ENCODE data around the gene IL3RA.
"Not testable (repeated sequence)": the region's sequence is repeated elsewhere in the genome, so short reads cannot be mapped to it uniquely, and the experiment has no call there.

IL3RA gene

DNA sequence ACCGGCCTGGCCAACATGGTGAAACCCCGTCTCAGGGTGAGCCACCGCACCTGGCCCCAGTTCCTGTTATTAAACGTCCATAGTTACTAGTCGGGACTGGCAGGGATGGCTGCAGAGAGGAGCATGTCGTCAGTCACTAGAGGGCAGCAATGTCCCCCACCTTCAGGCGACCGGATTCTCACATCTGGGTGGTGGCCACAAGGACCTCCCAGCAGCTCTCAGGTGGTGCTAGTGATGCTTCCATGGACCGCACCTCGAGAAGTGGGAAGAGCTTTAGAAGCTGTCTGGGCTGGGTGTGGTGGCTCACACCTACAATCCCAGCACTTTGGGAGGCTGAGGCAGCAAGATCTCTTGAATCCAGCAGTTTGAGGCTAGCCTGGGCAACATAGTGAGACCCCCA lies 13.3 kb upstream of the IL3RA start:
- peak; percentile 75 for TF ChIP-seq CTCF (IDR thresholded peaks at IDR 0.05; ENCODE audit: insufficient read depth, low read length, poor library complexity, severe bottlenecking)
- peak; percentile 75 for DNase-seq (ENCODE audit: extremely low read depth, insufficient read length)
- H3K36me3 ChIP-seq (ENCODE audit: control insufficient read depth, insufficient read depth, low read length), result no peaks in the 10 kb centered on the region

GRCh38 chrX:1325515-1326116 lies 11.0 kb upstream of the IL3RA start:
- H3K4me3 ChIP-seq (replicated peaks; ENCODE audit: low read depth, low read length), result no peak overlapping the region
- peak; percentile 59 for DNase-seq (ENCODE audit: extremely low read depth, insufficient read length)
- no peaks in the 10 kb centered on the region for H3K36me3 ChIP-seq (ENCODE audit: control insufficient read depth, insufficient read depth, low read length)
- TF ChIP-seq CTCF (IDR thresholded peaks at IDR 0.05; ENCODE audit: insufficient read depth, low read length, poor library complexity, severe bottlenecking), result no peak
- no peaks in the 10 kb centered on the region for H3K27me3 ChIP-seq (replicated peaks; ENCODE audit: control insufficient read depth, insufficient read depth, low read length)

More for the DNA sequence above, 13.3 kb upstream of the IL3RA start:
- H3K4me3 ChIP-seq (replicated peaks; ENCODE audit: low read depth, low read length), result no peak overlapping the region
- H3K27me3 ChIP-seq (replicated peaks; ENCODE audit: control insufficient read depth, insufficient read depth, low read length), result no peaks in the 10 kb centered on the region

DNA sequence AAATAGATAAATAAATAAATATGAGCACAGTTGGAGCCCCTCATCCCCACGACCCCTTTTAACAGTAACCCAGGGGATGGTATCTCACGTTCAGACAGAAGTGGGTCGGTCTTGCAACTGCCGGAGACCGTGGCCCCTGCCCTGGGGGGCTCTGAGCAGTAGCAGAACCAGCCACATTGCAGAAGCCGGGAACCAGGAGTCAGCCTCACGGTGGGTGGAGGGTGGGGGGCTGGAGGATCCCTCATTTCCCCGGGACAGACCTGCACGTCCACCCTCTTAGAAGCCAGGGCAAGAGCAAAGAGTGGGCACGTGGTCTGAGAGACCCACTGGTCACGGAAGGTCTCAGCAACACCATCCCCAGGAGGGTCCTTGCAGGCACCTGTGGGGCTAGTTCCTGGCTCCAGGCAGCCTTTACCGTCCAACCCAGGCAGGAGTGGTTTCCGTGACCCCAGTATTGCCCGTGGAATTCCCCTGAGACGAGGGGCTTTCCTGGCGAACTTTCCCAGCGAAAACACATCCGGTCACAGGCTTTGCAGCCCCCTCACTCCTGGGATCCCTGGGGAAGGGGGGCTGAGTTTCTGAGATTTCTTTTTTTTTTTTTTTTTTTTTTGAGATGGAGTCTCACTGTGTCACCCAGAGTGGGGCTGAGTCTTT lies 8.8 kb upstream of the IL3RA start:
- DNase-seq (ENCODE audit: extremely low read depth, insufficient read length), result peak; percentile 78
- Histone ChIP-seq H3K4me3 (replicated peaks; ENCODE audit: low read depth, low read length) (peak overlapping the region; percentile 47), H3K36me3 (ENCODE audit: control insufficient read depth, insufficient read depth, low read length) (no peaks in the 10 kb centered on the region), H3K27me3 (replicated peaks; ENCODE audit: control insufficient read depth, insufficient read depth, low read length) (no peaks in the 10 kb centered on the region)
- no peak for TF ChIP-seq CTCF (IDR thresholded peaks at IDR 0.05; ENCODE audit: insufficient read depth, low read length, poor library complexity, severe bottlenecking)

GRCh38 chrX:1330605-1331004 lies 6.0 kb upstream of the IL3RA start:
- no peak for TF ChIP-seq CTCF (IDR thresholded peaks at IDR 0.05; ENCODE audit: insufficient read depth, low read length, poor library complexity, severe bottlenecking)
- Histone ChIP-seq H3K27me3 (replicated peaks; ENCODE audit: control insufficient read depth, insufficient read depth, low read length) (no peaks in the 10 kb centered on the region), H3K36me3 (ENCODE audit: control insufficient read depth, insufficient read depth, low read length) (no peaks in the 10 kb centered on the region), H3K4me3 (replicated peaks; ENCODE audit: low read depth, low read length) (no peak overlapping the region)
- DNase-seq (ENCODE audit: extremely low read depth, insufficient read length), result peak; percentile 76

GRCh38 chrX:1332433-1332832 lies 4.2 kb upstream of the IL3RA start:
- not testable (repeated sequence) for H3K4me3 ChIP-seq (replicated peaks; ENCODE audit: low read depth, low read length); DNase-seq (ENCODE audit: extremely low read depth, insufficient read length); H3K27me3 ChIP-seq (replicated peaks; ENCODE audit: control insufficient read depth, insufficient read depth, low read length); H3K36me3 ChIP-seq (ENCODE audit: control insufficient read depth, insufficient read depth, low read length)

DNA sequence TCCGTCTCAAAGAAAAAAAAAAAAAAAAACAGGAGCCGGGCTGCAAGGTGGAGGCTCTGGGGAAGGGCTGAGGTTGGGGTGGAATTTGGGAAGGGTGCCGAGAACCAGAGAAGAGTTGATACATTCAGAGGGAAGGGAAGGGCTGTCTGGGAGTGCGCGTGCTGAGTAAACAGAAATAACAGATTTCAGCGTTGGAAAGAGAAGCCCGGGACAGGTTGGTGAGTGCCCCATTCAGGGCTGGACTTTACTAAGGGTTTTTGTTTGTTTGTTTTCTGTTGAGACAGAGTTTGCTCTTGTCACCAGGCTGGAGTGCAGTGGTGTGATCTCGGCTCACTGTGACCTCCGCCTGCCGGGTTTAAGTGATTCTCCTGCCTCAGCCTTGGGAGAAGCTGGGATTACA lies 1.7 kb upstream of the IL3RA start:
- no peak for TF ChIP-seq CTCF (IDR thresholded peaks at IDR 0.05; ENCODE audit: insufficient read depth, low read length, poor library complexity, severe bottlenecking)
- no peak for DNase-seq (ENCODE audit: extremely low read depth, insufficient read length)
- no peak overlapping the region for H3K4me3 ChIP-seq (replicated peaks; ENCODE audit: low read depth, low read length)
- H3K36me3 ChIP-seq (ENCODE audit: control insufficient read depth, insufficient read depth, low read length), result no peaks in the 10 kb centered on the region
- H3K27me3 ChIP-seq (replicated peaks; ENCODE audit: control insufficient read depth, insufficient read depth, low read length), result no peaks in the 10 kb centered on the region
